Large intestine (tissue), 3 donors: ENCODE results near the gene PUDP. TPM values are rescaled to one million over a fixed set of nuclear protein-coding genes. Genes with fewer than 3 reads are reported as not detected.

Experiments used
- DNase-seq, 2 donors: peaks; one replicate each; pipeline versions ENCODE4 v3.0.0 to v3.0.0-alpha.2; 2013
- H3K27ac ChIP-seq: one replicate; pipeline ENCODE4 v1.5.1; 2013; ENCODE audit warnings: low read length
- H3K27me3 ChIP-seq: 2 replicates; pipeline ENCODE4 v1.6.1; 2013; ENCODE audit warnings: low read length; ENCODE audit not compliant: control insufficient read depth, insufficient read depth
- H3K36me3 ChIP-seq: 2 replicates; pipeline ENCODE4 v1.6.1; 2013; ENCODE audit warnings: low read length; ENCODE audit not compliant: control insufficient read depth, insufficient read depth
- H3K4me1 ChIP-seq: one replicate; pipeline ENCODE4 v1.6.1; 2013; ENCODE audit warnings: low read length; ENCODE audit not compliant: control insufficient read depth, insufficient read depth
- H3K4me3 ChIP-seq: one replicate; pipeline ENCODE4 v1.5.1; 2013; ENCODE audit warnings: low read length
- H3K9me3 ChIP-seq: one replicate; pipeline ENCODE4 v1.6.1; 2013; ENCODE audit warnings: mild to moderate bottlenecking, low read depth, low read length, moderate library complexity; ENCODE audit not compliant: control insufficient read depth
- WGBS: methylation state at CpG from one replicate; pipeline ENCODE4 v1.1.5; 2013; ENCODE audit warnings: low lambda C conversion rate; ENCODE audit not compliant: insufficient coverage; 5-methylcytosine and 5-hydroxymethylcytosine counted together
- polyA plus RNA-seq: library from polyadenylated mRNA; unstranded; fragments of 120-200 nt; gene quantifications from one replicate; pipeline ENCODE4 v1.2.1, GENCODE V29; 2013

Gene PUDP
- polyA plus RNA-seq, 1 donor = 25.9 TPM

DNA sequence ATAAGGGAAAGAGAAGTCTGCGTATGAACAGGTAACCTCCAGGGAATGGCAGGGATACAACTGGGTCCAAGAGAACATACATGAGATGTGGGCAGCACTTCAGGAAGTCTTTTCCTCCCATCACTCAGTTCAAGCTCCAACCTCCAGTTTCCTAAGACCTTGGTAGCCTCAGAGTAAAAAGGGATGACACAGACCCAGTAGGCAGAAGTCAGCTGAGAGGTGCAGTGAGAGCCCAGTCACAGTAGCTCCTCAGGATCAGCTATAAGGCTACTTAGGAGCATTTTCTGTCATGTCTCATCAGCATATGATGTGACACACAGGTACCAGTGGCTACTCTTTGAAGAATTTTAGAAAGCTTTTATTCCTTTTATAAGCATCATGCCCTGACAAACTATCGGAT is 13.0 kb downstream of the PUDP start:
- Histone ChIP-seq H3K4me3 (no peak overlapping the region), H3K27ac (no peak overlapping the region), H3K4me1 (peaks cover 16% of the 10 kb centered on the region), H3K27me3 (no peaks in the 10 kb centered on the region), H3K9me3 (no peaks in the 10 kb centered on the region), H3K36me3 (no peaks in the 10 kb centered on the region)
- no peak for DNase-seq
- WGBS = no CpG with 5 or more reads among the region's 2 CpGs

DNA sequence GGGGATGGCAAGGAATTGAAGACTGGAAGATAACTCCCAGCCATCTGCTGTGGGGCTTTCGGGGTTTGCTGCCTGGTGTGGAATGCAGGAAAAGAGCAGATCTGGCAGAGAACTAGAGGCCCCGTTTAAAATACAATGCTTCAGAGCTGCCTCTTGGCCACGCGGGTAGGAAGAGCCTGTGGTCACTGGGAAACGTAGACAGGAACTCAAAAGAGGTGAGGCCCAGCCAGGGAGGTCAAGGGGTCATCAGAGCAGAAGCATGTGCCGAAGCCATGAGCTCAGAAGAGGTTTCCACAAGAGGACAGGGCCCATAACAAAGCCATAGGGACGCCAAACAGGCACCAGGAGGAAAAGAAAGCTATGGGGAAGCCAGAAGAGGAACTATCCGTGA is 14.9 kb downstream of the PUDP start:
- peaks cover 17% of the 10 kb centered on the region for H3K4me1 ChIP-seq
- H3K9me3 ChIP-seq = no peaks in the 10 kb centered on the region
- WGBS = no CpG with 5 or more reads among the region's 8 CpGs
- no peak overlapping the region for H3K4me3 ChIP-seq
- H3K27ac ChIP-seq = peak overlapping the region; percentile 76
- H3K36me3 ChIP-seq = no peaks in the 10 kb centered on the region
- DNase-seq = no peak
- no peaks in the 10 kb centered on the region for H3K27me3 ChIP-seq

DNA sequence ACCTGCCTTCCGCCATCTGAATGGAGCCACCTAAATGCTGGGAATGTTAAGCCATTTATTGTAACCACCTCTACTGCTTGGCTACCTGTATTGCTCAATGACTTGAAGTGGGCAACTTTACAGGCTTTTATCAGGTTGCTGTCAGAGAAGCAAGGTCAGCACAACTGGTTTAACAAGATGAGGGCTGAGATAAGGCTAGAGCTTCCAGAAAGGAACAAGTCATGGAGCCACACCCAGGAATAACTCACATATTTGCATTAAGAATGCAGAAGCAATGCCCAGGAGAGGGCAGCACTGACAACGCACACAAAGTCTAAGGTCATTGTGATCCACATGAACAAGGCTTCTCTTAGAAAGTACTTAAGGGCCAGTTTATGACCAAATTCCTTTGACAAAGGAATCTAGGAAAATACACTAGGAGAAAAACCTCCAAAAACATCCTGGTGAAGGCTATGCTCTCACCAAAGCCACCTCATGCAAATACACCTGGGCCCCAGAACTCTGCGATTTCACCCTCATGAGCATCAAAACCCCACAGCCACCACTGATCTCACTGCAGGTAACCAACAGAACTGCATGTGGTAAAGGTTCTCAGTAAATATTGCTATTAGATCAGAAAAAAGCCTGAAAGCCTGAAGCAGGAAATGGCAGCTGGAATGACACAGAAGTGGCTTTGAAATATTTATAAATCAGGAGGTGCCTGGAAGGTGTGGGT is 15.5 kb downstream of the PUDP start:
- H3K36me3 ChIP-seq = no peaks in the 10 kb centered on the region
- no CpG with 5 or more reads among the region's 3 CpGs for WGBS
- no peaks in the 10 kb centered on the region for H3K27me3 ChIP-seq
- DNase-seq = peak; percentile 87 to 92
- H3K27ac ChIP-seq = peak overlapping the region; percentile 76
- H3K4me1 ChIP-seq = peaks cover 17% of the 10 kb centered on the region
- no peaks in the 10 kb centered on the region for H3K9me3 ChIP-seq
- H3K4me3 ChIP-seq = no peak overlapping the region

DNA sequence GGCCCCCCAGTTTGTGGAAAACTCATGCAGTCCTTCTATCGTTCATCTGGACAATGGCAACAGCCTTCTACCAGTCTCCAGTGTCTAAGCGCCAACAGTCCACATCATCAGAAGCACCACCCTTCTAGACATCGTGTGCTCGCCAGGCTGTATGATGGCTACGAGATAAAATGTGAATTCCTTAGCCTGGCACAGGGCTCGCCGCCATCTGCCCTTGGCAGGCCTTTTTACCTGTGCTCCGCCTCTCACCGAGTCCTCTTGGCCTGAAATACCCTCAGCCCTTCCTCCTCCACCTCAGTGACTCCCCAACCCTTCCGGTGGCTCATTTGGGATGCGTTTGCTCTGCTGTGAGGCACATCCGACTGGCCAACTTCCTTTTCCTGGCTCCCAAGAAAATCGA is 16.3 kb downstream of the PUDP start:
- WGBS = no CpG with 5 or more reads among the region's 13 CpGs
- DNase-seq = no peak
- Histone ChIP-seq H3K27ac (peak overlapping the region; percentile 61), H3K9me3 (no peaks in the 10 kb centered on the region), H3K27me3 (no peaks in the 10 kb centered on the region), H3K36me3 (no peaks in the 10 kb centered on the region), H3K4me3 (no peak overlapping the region), H3K4me1 (peaks cover 17% of the 10 kb centered on the region)

DNA sequence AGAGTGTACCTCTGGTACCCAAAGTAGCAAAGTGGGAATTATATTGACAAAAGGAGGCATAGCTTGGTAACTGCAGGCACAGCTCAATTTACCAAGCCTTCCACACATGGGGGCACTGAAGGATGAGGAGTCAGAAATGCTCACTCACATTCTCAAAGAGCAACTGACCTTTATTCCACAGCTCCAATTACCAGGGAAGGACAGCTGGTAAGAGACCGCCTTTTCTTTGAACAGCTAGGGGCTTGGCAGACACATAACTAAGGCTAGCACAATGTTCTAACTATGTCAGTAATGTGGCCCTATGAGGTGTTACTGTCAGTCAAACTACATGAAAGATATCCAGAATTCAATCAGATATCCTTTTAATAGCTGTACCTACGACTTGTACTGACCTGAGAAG is 20.9 kb downstream of the PUDP start:
- Histone ChIP-seq H3K4me1 (peaks cover 2% of the 10 kb centered on the region), H3K9me3 (no peaks in the 10 kb centered on the region), H3K4me3 (no peak overlapping the region), H3K27ac (peak overlapping the region; percentile 23), H3K27me3 (no peaks in the 10 kb centered on the region), H3K36me3 (no peaks in the 10 kb centered on the region)
- WGBS = no CpG with 5 or more reads among the region's 2 CpGs
- no peak for DNase-seq

DNA sequence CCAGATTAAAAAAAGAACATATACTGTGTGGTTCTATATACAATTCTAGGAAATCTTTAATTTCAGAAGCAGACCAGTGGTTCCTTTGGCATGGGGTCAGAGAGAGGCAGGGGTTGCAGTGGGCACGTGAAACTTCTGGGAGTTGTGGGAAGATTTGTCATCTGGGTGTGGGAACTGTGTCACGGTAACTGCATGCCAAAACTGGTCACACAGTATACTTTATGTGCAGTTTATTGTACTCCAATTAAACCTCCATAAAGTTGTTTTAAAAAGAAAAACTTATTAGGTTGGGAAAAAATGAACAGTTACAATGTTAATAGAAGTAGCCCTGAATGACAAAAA is 27.1 kb downstream of the PUDP start:
- Histone ChIP-seq H3K9me3 (no peaks in the 10 kb centered on the region), H3K4me3 (no peak overlapping the region), H3K27me3 (no peaks in the 10 kb centered on the region), H3K4me1 (peaks cover 13% of the 10 kb centered on the region), H3K36me3 (no peaks in the 10 kb centered on the region), H3K27ac (peak overlapping the region; percentile 88)
- no CpG with 5 or more reads among the region's 2 CpGs for WGBS
- no peak for DNase-seq

DNA sequence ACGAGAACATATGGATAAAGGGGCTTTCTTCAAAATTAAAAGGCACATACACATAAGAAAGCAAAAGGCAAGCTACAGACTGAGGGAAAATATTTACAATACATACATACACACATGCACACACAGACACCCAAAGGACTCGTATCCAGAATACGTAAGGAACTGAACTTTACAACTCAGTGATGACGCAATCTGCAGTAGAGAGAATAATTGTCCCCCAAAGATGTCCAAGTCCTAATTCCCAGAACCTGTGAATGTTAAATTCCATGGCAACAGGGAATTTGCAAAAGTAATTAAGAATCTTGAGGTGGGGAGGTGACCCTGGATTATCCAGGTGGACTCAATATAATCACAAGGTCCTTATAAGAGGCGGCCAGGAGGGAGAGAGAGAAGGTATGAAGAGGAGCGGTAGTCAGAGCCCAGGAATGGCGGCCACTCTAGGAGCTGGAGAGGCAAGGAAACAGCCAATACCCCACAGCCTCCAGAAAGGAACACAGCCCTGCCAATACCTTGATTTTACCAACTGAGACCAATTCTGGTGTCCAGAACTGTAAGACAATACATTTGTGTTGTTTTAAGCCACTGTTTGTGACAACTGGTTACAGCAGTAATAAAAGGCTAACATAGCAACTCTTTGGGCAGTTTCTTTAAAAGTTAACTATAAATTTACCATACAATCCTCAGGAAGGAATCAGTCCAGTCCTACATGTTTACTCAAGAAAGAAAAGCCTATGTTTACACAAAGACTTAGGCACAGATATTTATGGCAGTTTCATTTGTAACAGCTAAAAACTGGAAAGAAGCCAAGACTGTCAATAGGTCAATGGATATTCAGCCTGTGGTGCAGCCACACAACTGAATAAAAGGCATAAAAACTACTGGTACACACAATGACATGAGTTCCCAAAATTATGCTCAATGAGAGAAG is 27.7 kb downstream of the PUDP start:
- Histone ChIP-seq H3K4me1 (peaks cover 13% of the 10 kb centered on the region), H3K27me3 (no peaks in the 10 kb centered on the region), H3K9me3 (no peaks in the 10 kb centered on the region), H3K27ac (peak overlapping the region; percentile 88), H3K4me3 (no peak overlapping the region), H3K36me3 (no peaks in the 10 kb centered on the region)
- no CpG with 5 or more reads among the region's 7 CpGs for WGBS
- DNase-seq = peak; percentile 43 to 65

DNA sequence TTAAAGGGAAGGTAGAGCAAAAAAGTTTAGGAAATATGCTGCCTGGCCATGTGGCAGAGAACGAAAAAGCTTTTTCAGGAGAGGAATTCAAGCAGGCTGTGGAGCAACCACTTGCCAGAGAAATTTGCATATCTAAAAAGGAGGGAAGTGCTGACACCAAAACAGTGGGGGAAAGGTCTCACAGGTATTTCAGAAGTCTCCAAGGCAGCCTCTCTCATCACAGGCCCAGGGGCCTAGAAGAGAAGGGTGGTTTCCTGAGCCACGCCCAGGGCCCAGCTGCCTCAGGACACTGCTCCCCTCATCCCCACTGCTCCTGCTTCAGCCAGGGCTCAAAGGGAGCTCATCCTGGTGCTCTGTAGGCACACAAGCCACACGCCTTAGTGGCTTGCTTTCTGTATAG is 30.4 kb downstream of the PUDP start:
- WGBS = no CpG with 5 or more reads among the region's 3 CpGs
- Histone ChIP-seq H3K27me3 (no peaks in the 10 kb centered on the region), H3K4me3 (no peak overlapping the region), H3K4me1 (peaks cover 13% of the 10 kb centered on the region), H3K36me3 (no peaks in the 10 kb centered on the region), H3K27ac (no peak overlapping the region), H3K9me3 (no peaks in the 10 kb centered on the region)
- no peak for DNase-seq

DNA sequence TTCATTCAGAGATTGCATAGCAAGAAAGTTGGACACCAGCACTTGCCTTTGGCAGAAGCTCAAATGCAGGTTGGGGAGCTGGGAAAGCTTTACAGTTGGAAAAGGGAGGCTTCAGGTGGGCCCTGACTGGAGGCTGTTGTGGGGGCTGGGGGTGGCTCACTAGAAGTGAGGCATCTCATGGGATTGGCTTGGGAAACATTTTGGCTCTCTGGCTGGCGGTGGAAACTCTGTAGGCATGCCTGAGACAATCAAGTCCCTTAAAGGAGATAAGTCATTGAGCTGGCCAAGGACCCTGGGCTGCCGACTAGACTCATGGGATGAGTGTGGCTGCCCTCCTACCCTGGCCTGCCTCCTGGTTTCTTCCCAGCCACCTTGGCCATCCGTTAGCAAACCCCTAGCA is 31.9 kb downstream of the PUDP start:
- Histone ChIP-seq H3K4me3 (no peak overlapping the region), H3K36me3 (no peaks in the 10 kb centered on the region), H3K27me3 (no peaks in the 10 kb centered on the region), H3K27ac (no peak overlapping the region), H3K4me1 (peaks cover 7% of the 10 kb centered on the region), H3K9me3 (no peaks in the 10 kb centered on the region)
- DNase-seq = no peak
- WGBS = no CpG with 5 or more reads among the region's 3 CpGs

DNA sequence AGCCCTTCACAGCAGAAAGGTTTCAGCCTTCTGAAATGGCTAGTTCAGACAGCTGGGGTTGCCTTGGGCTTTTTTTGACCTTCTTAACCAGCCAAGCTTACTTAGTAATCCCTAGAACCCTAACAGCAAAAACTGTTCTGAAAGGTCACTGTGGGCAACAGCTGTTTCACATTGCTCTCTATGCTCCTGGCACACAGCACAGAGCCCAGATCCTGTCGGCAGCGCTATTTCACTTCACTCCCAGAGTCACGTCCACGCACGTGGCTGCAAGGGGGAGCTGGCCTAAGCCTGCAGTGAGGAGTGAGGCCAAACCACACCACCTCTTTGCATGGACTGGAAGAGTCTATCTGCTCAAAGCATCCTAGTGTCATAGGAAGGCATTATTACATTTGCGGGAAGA is 32.4 kb downstream of the PUDP start:
- no CpG with 5 or more reads among the region's 6 CpGs for WGBS
- no peaks in the 10 kb centered on the region for H3K27me3 ChIP-seq

More for the DNA sequence above, 32.4 kb downstream of the PUDP start:
- Histone ChIP-seq H3K36me3 (no peaks in the 10 kb centered on the region), H3K9me3 (no peaks in the 10 kb centered on the region), H3K4me3 (no peak overlapping the region), H3K4me1 (peaks cover 8% of the 10 kb centered on the region), H3K27ac (no peak overlapping the region)
- no peak for DNase-seq
